ENCODE results near the gene SOD2.
A peak's percentile ranks its signal among the peaks of the same experiment; 100 is the strongest.

SOD2 gene

DNA sequence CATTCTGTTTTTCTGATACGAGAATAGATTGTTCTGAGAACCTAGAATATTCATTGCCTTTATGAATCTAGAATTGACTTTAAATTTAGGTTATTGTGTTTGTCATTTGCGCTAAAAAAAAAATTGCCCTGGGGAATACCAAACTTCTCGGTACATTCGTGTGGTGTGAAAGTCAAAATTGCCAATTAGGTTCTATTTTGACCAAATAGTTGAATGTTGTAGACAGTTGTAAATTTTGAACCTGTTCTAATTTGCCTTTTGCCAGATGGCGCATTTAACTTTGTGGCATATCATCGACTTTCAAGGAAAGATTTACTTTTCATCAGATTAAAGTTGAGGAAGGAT, 37.3 kb upstream of the SOD2 start:
- Histone ChIP-seq H3K36me3 (no peaks in the 10 kb centered on the region), H3K27ac (peak overlapping the region; percentile 98), H3K27me3 (no peaks in the 10 kb centered on the region), H3K9me3 (no peaks in the 10 kb centered on the region), H3K4me1 (ENCODE audit: control insufficient read depth in 1 of 2, insufficient read depth in 1 of 2, low read depth in 1 of 2, low read length in 1 of 2) (peaks cover 49 to 53% of the 10 kb centered on the region in 2 experiments), H3K4me3 (ENCODE audit: low read depth in 1 of 2, low read length in 1 of 2) (no peak overlapping the region)
- TF ChIP-seq, protein P1, sequence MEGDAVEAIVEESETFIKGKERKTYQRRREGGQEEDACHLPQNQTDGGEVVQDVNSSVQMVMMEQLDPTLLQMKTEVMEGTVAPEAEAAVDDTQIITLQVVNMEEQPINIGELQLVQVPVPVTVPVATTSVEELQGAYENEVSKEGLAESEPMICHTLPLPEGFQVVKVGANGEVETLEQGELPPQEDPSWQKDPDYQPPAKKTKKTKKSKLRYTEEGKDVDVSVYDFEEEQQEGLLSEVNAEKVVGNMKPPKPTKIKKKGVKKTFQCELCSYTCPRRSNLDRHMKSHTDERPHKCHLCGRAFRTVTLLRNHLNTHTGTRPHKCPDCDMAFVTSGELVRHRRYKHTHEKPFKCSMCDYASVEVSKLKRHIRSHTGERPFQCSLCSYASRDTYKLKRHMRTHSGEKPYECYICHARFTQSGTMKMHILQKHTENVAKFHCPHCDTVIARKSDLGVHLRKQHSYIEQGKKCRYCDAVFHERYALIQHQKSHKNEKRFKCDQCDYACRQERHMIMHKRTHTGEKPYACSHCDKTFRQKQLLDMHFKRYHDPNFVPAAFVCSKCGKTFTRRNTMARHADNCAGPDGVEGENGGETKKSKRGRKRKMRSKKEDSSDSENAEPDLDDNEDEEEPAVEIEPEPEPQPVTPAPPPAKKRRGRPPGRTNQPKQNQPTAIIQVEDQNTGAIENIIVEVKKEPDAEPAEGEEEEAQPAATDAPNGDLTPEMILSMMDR (IDR thresholded peaks at IDR 0.05) = no peak

DNA sequence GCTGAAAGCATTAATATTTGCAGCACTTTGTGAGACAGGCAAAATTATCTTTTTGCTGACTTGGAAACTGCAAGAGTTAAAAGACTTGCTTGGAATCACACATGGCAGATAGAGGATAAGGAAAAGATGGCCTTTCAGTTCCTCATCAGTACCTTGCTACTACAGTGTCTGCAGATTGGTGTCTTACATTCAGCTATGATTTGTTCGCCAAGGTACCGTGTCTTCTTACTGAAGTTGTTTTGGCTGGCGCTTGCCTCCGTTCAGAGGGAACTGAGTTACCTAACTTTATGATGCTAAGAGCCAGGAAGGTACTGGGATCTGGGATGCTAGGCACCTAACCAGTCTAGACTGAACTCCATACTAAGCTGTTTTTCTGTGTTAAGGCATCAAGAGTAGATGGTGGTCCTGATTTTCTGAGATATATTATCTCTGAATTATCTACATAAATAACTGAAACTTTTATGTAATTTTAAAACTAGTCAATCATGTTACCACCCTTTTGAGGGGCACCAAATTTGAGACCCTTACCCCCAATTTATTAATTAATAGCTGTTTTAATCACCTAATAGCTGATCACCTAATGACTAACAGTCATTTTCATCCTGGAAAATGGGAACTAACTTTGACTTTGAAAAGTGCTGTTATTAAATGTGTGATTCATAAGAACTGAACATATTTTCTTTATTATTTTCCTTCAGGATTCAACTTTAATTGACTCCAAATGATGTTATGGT, 36.7 kb upstream of the SOD2 start:
- peak overlapping the region; percentile 98 for H3K27ac ChIP-seq
- no peaks in the 10 kb centered on the region for H3K9me3 ChIP-seq
- no peaks in the 10 kb centered on the region for H3K36me3 ChIP-seq
- H3K27me3 ChIP-seq = no peaks in the 10 kb centered on the region
- peaks cover 53 to 54% of the 10 kb centered on the region in 2 experiments for H3K4me1 ChIP-seq (ENCODE audit: control insufficient read depth in 1 of 2, insufficient read depth in 1 of 2, low read depth in 1 of 2, low read length in 1 of 2)
- TF ChIP-seq, protein P1 (IDR thresholded peaks at IDR 0.05) = no peak
- peak overlapping the region; percentile 96 to 97 for H3K4me3 ChIP-seq (ENCODE audit: low read depth in 1 of 2, low read length in 1 of 2)

DNA sequence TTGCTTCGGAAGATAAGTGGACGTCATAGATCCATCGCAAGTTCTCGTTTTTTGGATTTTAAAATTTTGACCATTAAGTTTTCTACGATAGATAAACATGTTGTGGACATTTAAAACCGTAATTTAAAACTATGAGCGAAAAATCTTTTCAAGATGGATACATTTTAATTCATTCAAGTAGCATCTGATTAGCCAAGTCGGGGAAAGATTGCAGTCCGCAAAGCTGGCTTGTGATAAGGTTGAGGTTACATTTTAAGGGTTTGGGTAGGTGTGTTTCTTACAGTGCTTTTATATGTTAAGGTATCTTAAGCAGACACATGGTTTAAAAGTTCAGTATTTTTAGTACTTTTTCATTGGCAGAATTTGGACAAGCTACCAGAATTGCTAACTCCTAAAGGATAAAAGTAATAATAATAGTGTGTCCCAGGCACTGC, 35.5 kb upstream of the SOD2 start:
- TF ChIP-seq, protein P1 (IDR thresholded peaks at IDR 0.05) = no peak
- H3K4me1 ChIP-seq (ENCODE audit: control insufficient read depth in 1 of 2, insufficient read depth in 1 of 2, low read depth in 1 of 2, low read length in 1 of 2) = peaks cover 53 to 54% of the 10 kb centered on the region in 2 experiments
- H3K4me3 ChIP-seq (ENCODE audit: low read depth in 1 of 2, low read length in 1 of 2) = peak overlapping the region; percentile 96 to 97
- no peaks in the 10 kb centered on the region for H3K9me3 ChIP-seq
- H3K27ac ChIP-seq = peak overlapping the region; percentile 98
- H3K27me3 ChIP-seq = no peaks in the 10 kb centered on the region
- no peaks in the 10 kb centered on the region for H3K36me3 ChIP-seq

DNA sequence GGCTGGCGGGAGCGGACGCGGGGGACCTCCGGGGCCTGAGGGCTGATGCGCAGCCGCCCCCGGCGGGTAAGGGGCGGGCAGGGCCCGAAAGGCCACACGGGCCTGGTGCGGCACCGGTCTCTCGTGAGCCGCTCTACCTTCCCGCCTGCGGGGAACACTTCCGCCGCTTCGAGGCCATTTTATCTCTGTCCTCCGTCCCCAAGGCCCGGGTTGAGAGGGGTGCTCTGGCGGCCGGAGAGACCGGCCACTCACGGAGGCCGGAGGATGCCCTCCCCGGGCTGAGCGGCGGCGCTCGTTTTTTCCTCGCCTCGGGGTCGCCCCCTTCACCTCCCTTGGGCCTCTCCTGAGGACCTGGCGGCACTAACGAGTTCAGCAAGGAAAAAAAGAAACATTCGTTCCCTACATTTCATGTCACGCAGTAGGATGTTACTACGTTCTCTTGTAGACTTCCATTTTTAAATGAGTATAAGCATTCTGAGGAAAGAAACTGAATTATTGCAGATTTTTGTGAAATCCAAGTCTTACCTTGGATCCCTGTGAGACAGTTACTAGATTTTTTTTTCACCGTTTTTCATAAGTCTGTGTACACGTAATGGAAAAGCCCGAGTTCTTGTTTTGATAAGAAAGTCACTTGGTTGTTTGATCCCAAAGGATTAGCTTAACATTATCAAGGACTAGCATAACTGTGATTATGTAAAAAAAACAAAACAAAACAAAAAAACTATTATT, 34.8 kb upstream of the SOD2 start:
- peaks cover 53 to 54% of the 10 kb centered on the region in 2 experiments for H3K4me1 ChIP-seq (ENCODE audit: control insufficient read depth in 1 of 2, insufficient read depth in 1 of 2, low read depth in 1 of 2, low read length in 1 of 2)

DNA sequence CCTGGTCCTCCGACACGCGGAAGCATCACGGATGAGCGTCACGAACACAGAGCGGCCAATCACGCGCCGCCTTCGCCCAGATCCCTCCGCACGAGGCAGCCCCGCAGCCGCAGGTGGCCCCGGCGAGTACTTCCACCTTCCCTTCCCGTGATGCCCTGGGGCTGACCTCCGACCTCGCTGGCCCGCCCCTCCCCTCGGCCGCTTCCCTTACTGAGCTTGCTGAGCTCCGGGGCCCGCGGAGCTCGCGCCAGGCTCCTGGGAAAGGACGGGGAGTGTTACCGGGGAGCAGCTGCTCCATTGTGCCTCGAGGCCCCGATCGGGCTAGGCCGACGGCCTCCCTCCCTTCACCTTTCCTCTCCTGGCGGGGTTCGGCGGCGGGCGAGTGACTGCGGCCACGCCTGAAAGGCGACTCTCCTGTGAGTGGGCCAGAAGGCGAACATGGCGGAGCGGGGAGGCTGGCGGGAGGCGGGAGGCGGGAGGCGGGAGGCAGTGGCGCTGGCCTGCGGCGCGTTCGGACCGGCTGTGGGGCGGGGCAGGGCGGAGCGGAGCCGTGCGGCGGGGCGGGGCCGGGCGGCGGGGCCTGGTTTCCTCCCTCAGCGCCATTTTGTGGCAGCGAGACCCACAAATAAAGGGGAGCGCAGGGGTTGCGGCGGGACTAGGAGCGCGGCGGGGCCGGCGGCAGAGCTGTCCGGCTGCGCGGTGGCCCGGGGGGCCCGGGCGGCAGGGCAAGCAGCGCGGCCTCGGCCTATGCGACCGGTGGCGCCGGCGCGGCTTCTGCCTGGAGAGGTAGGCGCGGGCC, 34.1 kb upstream of the SOD2 start, which contains the start of gene WTAP:
TSS of gene WTAP (plus strand) at position 589 of the 799 bp plus-strand sequence. CDS start 8,760 bp downstream, outside the sequence.
- TF ChIP-seq, protein P1 (IDR thresholded peaks at IDR 0.05) = peak; percentile 50
- H3K27me3 ChIP-seq = no peaks in the 10 kb centered on the region
- H3K36me3 ChIP-seq = no peaks in the 10 kb centered on the region
- peak within 1 kb of the TSS; percentile 98 for H3K27ac ChIP-seq
- peaks cover 46 to 54% of the 10 kb centered on the region in 2 experiments for H3K4me1 ChIP-seq (ENCODE audit: control insufficient read depth in 1 of 2, insufficient read depth in 1 of 2, low read depth in 1 of 2, low read length in 1 of 2)
- peak within 1 kb of the TSS; percentile 96 to 97 for H3K4me3 ChIP-seq (ENCODE audit: low read depth in 1 of 2, low read length in 1 of 2)
- H3K9me3 ChIP-seq = no peaks in the 10 kb centered on the region

More for the DNA sequence above, 34.8 kb upstream of the SOD2 start:
- Histone ChIP-seq H3K9me3 (no peaks in the 10 kb centered on the region), H3K4me3 (ENCODE audit: low read depth in 1 of 2, low read length in 1 of 2) (peak overlapping the region; percentile 96 to 97), H3K27ac (peak overlapping the region; percentile 98), H3K36me3 (no peaks in the 10 kb centered on the region), H3K27me3 (no peaks in the 10 kb centered on the region)
- TF ChIP-seq, protein P1 (IDR thresholded peaks at IDR 0.05) = no peak
